Measurements from ENCODE around the gene EIF5B.

- TF ChIP-seq, protein P1, sequence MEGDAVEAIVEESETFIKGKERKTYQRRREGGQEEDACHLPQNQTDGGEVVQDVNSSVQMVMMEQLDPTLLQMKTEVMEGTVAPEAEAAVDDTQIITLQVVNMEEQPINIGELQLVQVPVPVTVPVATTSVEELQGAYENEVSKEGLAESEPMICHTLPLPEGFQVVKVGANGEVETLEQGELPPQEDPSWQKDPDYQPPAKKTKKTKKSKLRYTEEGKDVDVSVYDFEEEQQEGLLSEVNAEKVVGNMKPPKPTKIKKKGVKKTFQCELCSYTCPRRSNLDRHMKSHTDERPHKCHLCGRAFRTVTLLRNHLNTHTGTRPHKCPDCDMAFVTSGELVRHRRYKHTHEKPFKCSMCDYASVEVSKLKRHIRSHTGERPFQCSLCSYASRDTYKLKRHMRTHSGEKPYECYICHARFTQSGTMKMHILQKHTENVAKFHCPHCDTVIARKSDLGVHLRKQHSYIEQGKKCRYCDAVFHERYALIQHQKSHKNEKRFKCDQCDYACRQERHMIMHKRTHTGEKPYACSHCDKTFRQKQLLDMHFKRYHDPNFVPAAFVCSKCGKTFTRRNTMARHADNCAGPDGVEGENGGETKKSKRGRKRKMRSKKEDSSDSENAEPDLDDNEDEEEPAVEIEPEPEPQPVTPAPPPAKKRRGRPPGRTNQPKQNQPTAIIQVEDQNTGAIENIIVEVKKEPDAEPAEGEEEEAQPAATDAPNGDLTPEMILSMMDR (IDR thresholded peaks at IDR 0.05) = no peak
- TF ChIP-seq POLR2A (IDR thresholded peaks at IDR 0.05) = no peak
Observed at GRCh38 chr2:99430614-99431291, 93.6 kb downstream of the EIF5B start.
